GM12865 (cell line): ENCODE results near the gene HMOX1.
A peak's percentile ranks its signal among the peaks of the same experiment; 100 is the strongest.
"Not testable (repeated sequence)": the region's sequence is repeated elsewhere in the genome, so short reads cannot be mapped to it uniquely, and the experiment has no call there.

Experiments used
- DNase-seq: peaks from one replicate; pipeline ENCODE4 v3.0.0; 2010; ENCODE audit warnings: low read depth
- H3K4me3 ChIP-seq: 2 replicates; pipeline ENCODE4 v1.5.1; 2011; ENCODE audit warnings: mild to moderate bottlenecking, low read depth, low read length, control low read depth
- CTCF ChIP-seq: IDR thresholded peaks from 2 replicates; pipeline ENCODE4 v1.5.1; 2011; ENCODE audit warnings: low read length, control low read depth, low read depth, inconsistent platforms; ENCODE audit not compliant: insufficient read depth; ENCODE audit errors: missing control alignments

HMOX1 gene

GRCh38 chr22:35390933-35391332 lies 10.0 kb downstream of the HMOX1 start:
- DNase-seq: no peak
- TF ChIP-seq CTCF: no peak
- H3K4me3 ChIP-seq: no peak overlapping the region

- no peak for TF ChIP-seq CTCF
- no peak overlapping the region for H3K4me3 ChIP-seq
- peak; percentile 60 for DNase-seq
Observed at GRCh38 chr22:35392357-35392756, 11.5 kb downstream of the HMOX1 start.

DNA sequence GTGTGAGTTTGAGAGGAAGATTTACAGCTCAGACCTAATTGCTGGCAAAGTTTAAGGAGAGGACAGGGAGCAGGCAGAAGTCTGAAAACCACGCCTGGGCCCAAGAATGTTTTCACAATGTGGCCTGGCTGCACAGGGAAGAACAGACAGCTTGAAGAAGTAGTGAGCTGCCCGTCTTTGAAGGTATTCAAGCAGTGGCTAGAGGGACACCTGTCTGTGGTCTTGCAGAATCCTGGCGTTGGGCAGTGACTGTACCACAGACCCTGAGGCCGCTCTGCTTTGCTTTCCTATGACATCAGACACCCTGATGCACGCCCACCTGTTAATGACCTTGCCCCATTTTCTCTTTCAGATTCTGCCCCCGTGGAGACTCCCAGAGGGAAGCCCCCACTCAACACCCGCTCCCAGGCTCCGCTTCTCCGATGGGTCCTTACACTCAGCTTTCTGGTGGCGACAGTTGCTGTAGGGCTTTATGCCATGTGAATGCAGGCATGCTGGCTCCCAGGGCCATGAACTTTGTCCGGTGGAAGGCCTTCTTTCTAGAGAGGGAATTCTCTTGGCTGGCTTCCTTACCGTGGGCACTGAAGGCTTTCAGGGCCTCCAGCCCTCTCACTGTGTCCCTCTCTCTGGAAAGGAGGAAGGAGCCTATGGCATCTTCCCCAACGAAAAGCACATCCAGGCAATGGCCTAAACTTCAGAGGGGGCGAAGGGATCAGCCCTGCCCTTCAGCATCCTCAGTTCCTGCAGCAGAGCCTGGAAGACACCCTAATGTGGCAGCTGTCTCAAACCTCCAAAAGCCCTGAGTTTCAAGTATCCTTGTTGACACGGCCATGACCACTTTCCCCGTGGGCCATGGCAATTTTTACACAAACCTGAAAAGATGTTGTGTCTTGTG lies 12.5 kb downstream of the HMOX1 start:
- DNase-seq: no peak
- no peak for TF ChIP-seq CTCF
- no peak overlapping the region for H3K4me3 ChIP-seq

DNA sequence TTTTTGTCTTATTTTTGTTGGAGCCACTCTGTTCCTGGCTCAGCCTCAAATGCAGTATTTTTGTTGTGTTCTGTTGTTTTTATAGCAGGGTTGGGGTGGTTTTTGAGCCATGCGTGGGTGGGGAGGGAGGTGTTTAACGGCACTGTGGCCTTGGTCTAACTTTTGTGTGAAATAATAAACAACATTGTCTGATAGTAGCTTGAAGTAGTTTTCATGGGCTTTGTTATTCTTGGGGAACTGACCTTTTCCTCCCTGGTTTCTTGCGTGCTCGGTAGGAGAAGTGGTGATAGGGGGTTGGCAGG lies 13.1 kb downstream of the HMOX1 start:
- no peak overlapping the region for H3K4me3 ChIP-seq
- TF ChIP-seq CTCF: no peak

DNA sequence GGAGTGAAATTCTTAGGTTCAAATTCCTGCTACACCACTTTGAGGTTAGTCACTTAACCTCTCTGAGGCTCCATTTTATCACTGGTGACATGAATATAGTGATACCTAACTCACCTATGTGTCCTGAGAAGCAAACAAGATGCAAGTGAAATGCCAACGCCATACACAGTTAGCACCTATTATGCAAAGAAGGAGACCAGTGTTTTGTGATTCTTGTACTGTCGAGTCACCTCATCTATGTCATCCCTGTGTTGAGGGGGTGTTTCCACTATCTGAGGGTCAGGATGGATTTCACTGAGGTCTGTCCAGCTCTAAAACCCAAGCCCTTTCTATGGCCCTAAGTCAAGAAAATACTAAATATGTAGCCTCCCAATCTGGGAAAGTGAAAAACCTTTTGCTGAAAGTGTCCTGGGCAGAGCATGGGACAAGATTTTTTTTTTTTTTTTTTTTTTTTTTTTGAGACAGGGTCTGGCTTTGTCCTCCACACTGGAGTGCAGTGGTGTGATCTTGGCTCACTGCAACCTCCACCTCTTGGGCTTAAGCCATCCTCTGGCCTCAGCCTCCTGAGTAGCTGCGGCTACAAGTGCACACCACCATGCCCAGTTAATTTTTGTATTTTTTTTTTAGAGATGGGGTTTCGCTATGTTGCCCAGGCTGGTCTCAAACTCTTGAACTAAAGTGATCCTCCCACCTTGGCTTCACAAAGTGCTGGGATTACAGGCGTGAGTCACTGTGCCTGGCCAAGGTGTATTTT lies 14.1 kb downstream of the HMOX1 start:
- H3K4me3 ChIP-seq: no peak overlapping the region
- DNase-seq: no peak
- TF ChIP-seq CTCF: no peak

More for the DNA sequence above, 13.1 kb downstream of the HMOX1 start:
- no peak for DNase-seq

DNA sequence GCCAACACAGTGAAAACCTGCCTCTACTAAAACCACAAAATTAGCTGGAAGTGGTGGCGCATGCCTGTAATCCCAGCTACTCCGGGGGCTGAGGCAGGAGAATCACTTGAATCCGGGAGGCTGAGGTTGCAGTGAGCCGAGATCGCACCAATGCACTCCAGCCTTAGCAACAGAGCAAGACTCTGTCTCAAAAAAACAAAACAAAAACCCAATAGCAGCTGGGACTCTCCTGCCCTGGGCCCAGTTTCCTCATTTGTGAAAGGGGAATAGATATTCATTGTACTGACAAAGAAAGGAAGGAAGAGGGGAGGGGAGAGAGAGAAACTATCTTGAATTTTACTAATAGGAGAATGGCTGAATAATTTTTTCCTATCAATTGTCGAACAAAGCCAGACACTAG lies 15.7 kb downstream of the HMOX1 start:
- DNase-seq: not testable (repeated sequence)

DNA sequence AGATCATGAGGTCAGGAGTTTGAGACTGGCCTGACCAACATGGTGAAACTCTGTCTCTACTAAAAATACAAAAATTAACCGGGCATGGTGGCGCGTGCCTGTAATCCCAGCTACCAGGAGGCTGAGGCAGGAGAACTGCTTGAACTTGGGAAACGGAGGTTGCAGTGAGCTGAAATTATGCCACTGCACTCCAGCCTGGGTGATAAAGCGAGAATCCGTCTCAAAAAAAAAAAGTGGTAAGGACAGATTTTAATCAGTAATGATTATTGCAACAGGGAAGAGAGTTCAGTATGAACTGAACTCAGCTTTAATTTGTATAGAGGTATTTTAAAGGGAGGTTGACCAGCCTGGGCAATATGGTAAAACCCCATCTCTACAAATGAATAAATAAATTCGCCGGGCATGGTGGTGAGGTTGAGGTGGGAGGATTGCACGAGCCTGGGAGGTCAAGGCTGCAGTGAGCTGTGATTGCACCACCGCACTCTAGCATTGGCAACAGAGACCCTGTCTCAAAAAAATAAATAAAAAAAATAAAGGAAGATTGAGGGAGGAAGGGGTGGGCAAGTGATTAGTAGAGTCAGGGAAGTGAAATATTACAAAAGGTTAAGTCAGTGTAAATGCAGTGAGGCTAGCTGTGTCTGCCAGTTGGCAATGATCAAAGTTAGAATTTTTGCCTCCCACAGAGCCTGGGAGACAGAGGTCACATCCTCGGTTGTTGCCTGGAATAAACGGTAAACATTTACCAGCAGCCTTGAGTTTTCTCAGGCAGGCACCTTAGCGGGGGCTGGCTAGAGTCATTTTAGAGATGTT lies 16.4 kb downstream of the HMOX1 start:
- H3K4me3 ChIP-seq: no peak overlapping the region
- no peak for TF ChIP-seq CTCF
- no peak for DNase-seq

More for the DNA sequence above, 15.7 kb downstream of the HMOX1 start:
- not testable (repeated sequence) for H3K4me3 ChIP-seq
